Inferior parietal cortex (tissue), 1 donor: ENCODE results near the gene TAMALIN.
"Not testable (repeated sequence)": the region's sequence is repeated elsewhere in the genome, so short reads cannot be mapped to it uniquely, and the experiment has no call there.

Source experiments
- DNase-seq: peaks from one replicate; pipeline ENCODE4 v3.0.0-alpha.2; 2016; ENCODE audit errors: extremely low spot score

Gene TAMALIN

DNA sequence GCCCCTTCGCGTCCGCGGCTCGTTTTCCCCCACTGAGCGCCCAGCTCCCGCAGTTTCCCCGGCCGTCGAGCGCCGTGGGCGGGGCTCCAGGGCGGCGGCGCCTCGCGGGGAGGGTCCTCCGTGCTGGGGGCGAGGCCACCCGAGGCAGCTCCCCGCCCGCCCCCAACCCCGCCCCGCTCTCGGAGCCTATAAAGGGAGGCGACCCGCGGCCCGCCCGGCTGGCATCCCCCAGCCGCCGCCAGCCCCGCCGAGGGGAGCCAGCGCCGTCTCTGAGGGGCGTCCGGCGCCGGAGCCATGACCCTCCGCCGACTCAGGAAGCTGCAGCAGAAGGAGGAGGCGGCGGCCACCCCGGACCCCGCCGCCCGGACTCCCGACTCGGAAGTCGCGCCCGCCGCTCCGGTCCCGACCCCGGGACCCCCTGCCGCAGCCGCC lies at the start of gene TAMALIN:
TSS of gene TAMALIN (plus strand) at position 221 of the 432 bp plus-strand sequence. CDS start at position 295, 74 bp downstream.
- no peak for DNase-seq

DNA sequence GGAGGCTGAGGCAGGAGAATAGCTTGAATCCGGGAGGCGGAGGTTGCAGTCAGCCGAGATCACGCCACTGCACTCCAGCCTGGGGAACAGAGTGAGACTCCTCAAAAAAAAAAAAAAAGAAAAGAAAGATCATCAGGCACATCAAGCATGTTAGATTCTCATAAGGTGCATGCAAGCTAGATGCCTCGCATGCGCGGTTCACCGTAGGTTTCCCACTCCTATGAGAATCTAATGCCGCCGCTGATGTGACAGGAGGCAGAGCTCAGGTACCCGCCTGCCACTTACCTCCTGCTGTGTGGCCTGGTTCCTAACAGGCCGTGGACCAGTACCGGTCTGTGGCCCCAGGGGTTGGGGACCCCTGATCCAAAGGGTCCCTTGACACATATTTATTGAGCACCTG lies 48.2 kb upstream of the TAMALIN start:
- DNase-seq = no peak

DNA sequence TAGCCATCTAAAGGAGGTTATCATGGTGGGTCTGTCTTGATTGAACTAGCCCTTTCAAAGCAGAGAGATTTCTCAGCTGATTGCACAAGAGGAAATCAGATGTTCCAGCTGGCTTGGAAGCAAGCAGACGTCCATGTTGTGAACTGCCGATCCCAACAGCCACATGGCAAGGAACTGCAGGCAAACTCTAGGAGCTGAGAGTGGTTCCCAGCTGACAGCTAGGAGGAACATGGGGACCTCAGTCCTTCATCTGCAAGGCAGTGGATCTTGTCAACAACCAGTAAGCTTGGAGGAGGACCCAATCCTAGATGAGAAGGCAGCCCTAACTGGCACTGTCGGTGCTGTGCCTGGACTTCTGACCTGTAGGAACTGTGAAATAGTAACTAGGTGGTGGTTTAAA lies 47.5 kb upstream of the TAMALIN start:
- no peak for DNase-seq

DNA sequence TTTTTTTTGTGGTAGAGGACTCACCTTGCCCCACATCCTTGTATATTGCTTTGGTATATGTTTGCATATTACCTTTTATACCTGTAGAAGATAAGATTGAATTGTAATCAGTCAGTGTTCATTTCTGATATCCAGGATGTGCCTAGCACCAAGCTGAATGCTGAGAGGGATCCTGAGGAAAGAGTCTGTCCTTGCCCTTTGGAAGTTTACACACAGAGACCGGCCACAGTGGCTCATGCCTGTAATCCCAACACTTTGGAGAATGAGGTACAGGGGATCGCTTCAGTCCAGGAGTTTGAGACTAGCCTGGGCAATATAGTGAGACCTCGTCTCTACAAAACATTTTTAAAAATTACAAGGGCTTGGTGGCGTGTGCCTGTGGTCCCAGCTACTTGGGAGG lies 46.8 kb upstream of the TAMALIN start:
- DNase-seq = no peak

DNA sequence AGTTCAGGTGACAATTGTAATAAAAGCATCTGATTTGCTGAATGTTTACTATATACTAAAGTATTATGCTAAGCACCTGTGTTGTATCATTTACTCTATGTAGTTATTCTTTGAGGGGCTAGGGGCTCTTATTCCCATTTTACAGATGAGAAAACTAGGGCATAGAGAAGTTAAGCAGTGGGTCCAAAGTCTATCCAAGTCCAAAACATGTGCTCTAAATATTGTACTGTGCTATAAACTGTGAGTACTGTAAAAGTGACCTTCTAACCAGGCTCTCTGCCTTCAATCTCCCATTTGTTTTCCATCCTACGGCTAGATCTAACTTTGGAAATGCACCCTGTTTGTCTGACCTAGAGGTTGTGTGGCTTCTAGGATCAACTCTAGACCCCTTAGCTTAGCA lies 46.3 kb upstream of the TAMALIN start:
- DNase-seq = no peak

DNA sequence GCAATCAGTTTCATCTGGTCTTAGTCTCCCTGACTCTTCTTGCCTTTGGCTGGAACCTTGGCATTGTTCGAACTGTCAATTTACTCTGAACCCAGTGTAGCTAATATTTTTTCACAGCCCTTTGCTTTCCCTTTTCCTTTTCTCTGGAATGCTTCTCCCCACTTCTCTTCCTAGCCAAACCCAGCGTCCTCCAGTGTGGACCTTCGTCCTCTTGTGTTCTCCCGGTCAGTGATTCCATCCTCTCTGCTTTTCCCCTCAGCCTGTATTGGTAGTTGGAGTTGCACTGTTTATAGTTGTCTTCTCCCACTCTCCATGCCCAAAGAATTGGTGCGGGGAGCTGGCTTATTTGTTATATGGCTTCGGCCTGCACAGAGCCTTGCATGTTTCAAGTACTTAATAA lies 45.9 kb upstream of the TAMALIN start:
- DNase-seq = no peak

DNA sequence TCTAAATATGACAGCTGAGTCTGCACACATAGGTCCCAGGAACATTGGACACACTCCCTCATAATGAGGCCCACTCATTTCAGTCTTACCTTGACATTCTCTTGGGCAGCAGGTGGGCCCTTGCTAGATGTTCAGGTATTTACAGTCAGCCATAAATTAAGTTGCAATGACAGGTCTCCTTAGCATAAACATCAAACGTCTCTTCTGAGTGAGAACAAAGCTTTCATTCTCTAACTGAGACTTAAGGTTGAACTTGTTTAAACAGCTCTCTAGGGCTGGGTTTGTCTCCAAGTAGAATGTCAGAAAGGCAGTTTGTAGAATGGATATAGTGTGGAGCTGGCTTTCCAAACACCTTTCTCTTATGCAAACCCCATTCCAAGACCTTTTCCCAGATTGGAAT lies 44.9 kb upstream of the TAMALIN start:
- DNase-seq = no peak

DNA sequence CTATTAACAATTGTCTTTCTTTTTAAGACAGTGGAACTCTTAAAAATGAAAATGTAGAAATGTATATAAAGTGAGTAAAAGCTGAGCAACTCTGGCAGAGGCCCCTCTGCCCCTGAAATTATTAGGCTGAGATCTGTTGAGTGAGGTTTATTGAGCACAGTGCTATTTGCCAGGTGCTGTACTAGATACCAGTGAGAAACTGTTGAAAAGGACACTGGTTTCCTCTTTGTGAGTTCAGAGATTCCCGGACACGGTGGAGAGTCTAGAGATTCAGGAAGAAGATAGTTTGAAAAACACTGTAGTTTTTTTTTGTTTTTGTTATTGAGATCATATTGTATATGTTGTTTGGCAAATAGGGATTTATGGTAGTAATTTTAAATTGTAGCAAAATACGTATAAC lies 44.0 kb upstream of the TAMALIN start:
- DNase-seq = no peak

DNA sequence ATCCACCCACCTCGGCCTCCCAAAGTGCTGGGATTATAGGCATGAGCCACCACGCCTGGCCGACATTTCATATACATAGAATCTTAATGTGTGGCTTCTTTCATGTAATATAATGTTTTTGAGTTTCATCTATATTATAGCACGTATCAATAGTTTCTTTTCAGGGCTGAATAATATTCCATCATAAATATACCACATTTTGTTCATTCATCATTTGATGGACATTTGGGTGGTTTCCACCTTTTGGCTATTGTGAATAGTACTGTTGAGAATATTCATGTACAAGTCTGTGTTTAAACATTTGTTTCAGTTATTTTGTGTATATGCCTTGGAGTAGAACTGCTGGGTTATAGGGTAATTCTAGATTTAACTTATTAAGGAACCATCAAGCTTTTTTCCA lies 43.3 kb upstream of the TAMALIN start:
- no peak for DNase-seq

DNA sequence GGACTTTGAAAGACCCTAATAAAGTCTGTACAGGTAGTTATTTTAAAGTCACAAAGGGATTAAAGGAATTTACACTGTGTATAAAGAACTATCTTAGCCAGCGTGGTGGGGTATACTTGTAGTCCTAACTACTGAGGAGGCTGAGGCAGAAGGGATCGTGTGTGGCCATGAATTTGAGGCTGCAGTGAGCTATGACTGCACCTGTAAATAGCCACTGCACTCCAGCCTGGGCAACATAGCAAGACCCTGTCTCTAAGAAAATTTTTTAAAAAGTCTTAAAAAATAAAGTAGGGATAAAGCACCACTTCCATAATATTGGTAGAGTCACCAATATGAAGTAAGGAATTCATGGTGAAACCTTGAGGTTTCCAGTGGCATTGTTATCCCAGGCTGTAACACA lies 37.1 kb upstream of the TAMALIN start:
- no peak for DNase-seq

DNA sequence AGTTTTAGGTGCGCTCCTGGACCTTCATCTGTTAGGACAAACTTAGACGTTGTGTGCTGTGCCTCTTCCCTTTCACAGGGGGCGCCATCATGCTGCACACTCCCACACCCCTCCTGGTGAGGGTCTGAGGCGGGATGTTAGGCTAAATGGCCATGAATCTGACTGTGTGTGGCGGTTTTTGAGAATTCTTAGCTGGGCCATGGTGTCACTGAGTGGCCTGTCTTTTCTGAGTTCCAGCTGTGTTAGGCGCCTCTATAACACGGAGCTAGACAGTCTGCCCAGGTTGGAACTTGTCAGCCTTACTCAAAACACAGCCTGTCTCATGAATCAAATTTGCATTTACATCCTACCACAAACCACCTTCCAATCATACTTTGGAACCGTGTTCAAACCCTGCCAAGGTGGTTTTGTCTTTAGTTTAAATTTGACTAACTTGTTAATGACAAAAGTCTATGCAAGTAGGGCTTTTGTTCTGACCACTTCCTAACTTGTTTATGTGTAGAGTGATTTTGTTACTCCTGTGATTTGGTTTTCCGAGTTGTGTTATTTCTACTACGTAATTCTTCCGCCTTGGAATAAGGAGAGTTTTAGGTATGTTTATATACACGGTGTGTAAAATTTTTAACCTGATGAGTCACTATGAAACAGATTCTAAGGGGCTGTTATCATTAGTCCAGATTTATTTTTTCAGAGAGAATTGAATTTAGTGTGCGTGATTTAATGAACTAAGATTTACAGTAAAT lies 35.7 kb upstream of the TAMALIN start:
- no peak for DNase-seq

DNA sequence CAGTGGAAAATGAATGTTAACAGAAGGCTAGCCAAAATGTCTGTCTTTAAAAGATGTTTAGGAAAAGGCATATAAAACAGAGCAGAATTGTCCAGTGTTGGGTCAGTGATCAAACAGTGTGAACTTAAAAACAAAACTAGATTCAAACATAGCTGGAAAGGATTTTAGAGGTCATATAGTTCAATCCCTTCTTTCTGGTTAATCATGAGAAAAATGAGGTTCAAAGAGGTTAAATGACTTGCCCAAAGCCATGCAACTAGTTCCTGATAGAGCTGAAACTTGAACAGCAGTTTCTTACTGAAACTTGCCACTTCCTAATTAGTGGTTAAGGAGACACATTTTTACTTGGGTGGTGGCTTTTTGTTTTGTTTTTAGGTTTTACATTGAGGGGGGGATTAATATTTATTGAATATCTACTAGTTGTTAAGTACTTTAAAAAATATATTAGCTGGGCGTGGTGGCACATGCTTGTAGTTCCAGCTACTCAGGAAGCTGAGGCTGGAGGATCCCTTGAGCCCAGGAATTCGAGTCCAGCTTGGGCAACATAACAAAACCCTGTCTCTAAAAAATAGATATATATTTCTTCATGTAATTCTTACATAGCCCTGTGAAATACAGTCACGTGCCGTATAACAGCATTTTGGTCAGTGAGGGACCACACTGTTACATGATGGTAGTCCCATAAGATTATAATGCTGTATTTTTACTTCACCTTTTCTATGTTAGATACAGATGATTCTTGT lies 34.9 kb upstream of the TAMALIN start:
- DNase-seq = no peak

DNA sequence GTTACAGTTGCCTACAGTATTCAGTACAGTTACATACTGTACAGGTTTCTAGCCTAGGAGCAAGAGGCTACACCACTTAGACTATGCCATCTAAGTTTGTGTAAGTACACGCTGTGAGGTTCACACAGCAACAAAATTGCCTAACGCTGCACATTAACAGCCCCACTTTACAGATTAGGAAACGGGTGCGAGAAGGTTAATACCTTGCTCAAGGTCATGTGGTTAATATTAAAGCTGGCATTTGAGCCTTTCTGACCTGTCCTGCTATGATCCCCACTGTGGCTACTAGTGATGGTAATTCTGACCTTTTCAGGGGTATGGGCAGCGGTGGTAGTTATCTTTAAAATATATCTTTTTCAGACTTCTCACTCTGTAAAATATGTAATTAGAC lies 34.3 kb upstream of the TAMALIN start:
- no peak for DNase-seq

DNA sequence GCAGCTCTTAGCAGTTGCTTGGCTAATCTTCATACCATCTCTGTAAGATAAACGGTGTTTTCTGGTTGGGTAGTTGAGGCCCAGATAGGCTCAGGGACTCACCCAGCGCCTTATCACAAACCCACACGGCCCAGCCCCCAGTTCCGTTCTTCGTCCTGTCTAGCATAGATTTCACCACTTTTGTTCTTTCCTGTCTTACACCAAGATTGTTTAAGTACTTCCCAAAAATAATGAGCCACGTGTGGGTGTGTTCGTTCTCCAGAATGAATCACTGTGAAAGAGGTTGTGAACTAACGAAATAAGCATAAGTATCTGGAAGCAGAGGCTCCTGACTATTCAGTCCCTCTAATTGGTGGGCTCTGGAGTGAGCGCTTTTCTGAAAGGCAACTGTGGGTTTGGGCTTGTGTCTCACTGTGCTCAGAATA lies 33.9 kb upstream of the TAMALIN start:
- DNase-seq = peak; percentile 61

DNA sequence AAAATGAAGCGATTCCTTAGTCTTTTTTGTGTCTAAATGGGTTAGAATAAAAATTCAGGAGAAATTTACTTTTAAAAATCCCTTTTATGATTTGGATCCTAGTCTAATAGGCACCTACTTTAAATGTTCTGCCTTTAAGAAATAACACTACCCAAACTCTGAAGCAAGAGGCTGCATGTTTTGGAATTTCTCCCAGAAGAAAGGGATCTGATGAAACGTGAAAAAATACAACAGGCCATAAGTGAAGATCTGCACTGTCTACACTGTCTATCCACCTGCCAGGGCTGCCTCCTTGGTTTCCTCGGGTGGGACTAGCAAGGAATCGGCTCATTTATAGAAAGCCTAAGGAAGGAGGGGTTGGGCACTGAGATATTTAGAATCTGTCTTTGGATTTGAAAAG lies 33.2 kb upstream of the TAMALIN start:
- DNase-seq = no peak

DNA sequence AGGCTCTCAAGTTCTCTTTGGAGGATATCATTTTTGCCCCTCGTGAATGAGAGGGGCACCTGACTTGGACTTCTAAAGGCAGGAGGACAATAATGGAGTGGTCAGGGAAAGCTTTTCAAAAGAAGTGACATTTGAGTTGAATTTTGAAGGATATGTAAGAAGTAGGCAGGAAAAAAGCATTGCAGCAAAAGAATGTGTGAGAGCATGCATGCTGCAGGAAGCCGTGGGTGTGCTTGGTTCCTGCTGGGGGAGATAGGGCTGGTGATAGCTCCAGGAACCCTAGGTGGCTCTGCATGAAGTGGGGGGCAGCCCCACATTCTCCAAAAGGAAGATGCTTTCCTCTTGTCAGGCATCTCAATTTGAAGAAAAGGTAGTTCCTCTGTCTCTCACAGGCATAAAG lies 32.1 kb upstream of the TAMALIN start:
- no peak for DNase-seq

DNA sequence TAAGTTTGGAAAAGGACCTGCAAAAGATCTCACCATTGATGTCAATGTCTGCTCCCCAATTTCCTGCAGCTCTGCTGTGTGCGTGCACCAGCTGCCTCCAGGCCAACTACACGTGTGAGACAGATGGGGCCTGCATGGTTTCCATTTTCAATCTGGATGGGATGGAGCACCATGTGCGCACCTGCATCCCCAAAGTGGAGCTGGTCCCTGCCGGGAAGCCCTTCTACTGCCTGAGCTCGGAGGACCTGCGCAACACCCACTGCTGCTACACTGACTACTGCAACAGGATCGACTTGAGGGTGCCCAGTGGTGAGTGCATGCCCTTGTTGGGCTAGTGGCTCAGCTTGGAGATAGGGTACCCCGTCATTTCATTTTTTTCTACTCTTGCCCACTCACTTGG lies 31.6 kb upstream of the TAMALIN start:
- DNase-seq = no peak

DNA sequence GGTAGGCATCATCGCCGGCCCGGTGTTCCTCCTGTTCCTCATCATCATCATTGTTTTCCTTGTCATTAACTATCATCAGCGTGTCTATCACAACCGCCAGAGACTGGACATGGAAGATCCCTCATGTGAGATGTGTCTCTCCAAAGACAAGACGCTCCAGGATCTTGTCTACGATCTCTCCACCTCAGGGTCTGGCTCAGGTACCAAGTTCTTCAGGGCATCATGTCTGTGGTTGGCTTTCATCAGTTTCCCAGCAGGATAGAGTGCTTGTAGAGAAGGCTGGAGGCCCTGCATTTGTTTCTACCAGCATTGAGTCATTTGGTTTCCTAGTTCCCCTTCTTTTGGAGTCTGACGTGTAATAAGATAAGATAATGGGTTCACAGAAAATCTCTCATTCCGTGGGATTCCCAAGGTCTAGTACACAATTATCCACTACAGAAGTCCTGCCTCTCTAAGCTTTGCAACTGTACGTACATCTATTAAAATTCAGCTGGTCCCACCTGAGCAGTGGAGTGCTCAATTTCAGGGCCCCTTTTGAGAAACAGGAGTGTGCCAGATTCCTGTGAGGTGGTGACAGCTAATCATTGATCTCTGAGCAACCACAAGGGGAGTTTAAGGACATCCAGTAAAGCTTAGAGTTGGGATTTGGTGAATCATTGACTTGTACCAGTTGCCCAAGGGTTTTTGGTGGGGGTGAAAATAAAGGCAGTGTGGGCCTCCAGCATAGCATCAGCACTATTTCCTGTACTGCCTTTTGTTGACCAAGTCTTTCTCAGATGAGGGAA lies 30.2 kb upstream of the TAMALIN start:
- no peak for DNase-seq

DNA sequence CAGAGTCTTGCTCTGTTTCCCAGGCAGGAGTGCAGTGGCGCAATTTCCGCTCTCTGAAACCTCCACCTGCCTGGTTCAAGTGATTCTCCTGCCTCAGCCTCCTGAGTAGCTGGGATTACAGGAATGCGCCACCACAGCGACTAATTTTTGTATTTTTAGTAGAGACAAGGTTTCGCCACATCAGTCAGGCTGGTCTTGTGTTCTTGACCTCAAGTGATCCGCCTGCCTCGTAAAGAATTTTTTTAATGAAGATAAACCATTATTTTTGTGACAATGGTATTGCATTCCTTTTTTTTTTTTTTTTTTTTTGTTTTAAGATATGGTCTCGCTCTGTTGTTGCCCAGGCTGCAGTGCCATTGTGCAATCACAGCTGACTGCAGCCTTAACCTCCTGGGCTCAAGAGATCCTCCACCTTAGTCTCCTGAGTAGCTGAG lies 29.4 kb upstream of the TAMALIN start:
- no peak for DNase-seq

DNA sequence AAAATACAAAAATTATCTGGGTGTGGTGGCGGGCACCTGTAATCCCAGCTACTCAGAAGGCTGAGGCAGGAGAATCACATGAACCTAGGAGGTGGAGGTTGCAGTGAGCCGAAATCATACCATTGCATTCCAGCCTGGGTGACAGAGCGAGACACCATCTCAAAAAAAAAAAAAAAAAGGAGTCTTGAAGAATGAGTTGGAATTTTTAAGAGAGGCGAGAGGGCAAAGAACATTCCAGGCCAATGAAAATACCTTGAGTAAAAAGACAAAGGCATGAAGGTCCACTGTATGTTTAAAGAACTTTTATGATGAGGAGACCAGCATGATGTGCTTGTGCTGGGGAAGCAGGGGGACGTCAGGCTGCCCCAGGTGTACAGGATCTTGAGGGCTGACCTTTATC lies 27.4 kb upstream of the TAMALIN start:
- DNase-seq = not testable (repeated sequence)

DNA sequence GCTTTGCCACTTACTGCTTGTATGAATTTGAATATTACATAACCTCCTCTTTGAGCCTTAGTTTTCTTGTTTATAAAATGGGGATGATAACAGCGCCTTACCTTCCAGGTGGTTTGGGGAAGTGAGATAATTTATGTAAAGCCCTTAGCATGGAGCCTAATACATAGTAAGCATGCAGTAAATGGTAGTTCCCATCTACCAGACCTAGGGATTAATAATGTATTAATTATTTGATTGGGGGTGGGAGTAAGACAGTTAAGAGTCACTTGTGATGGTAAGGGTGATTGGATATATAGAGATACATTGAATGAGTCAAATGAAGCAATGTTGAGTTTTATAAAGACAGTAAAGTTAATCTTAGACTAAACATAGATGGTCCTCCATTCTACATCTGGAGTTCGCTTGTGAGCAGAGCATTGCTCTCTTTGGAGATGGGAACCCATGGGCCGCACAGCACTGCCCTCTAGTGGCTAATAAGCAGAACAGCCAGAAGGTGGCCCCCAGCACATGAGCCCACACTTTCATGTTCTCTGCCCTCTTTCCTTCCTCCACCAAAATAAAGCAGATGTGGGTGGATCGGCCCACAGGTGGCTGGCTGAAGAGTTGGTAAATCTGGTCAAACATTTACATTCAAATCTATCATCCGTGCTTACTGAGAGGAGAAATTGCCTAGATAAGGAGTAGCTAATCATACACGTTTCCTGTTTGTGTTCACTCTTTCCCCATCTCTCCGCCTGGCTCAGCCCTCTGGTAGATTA lies 26.5 kb upstream of the TAMALIN start:
- DNase-seq = peak; percentile 85

DNA sequence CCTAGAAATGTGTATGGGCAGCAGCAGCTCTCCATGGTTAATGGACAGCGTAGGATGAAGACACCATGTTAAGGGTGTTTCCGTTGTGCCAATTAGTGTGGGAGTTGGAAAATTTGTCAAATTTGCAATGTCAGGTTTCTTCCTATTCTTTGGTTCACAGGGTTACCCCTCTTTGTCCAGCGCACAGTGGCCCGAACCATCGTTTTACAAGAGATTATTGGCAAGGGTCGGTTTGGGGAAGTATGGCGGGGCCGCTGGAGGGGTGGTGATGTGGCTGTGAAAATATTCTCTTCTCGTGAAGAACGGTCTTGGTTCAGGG lies 26.0 kb upstream of the TAMALIN start:
- no peak for DNase-seq
